Measurements from ENCODE around the gene HIPK2.

DNA sequence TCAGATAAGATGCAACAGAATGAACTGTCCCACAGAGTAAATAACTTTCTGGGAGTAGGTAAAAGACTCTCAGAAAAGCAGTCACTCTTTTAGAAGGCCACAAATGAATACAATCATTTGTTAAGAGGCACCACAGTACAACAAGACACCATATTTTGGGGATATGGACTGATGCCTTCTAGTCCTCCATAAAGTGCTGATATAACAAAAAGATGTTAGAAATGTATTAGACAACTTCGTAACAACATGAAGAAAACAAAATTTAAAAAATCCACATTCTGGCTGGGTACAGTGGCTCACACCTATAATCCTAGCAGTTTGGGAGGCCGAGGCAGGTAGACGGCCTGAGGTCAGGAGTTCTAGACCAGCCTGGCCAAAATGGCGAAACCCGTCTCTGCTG is 111.3 kb downstream of the HIPK2 start:
- TF ChIP-seq, protein P1, sequence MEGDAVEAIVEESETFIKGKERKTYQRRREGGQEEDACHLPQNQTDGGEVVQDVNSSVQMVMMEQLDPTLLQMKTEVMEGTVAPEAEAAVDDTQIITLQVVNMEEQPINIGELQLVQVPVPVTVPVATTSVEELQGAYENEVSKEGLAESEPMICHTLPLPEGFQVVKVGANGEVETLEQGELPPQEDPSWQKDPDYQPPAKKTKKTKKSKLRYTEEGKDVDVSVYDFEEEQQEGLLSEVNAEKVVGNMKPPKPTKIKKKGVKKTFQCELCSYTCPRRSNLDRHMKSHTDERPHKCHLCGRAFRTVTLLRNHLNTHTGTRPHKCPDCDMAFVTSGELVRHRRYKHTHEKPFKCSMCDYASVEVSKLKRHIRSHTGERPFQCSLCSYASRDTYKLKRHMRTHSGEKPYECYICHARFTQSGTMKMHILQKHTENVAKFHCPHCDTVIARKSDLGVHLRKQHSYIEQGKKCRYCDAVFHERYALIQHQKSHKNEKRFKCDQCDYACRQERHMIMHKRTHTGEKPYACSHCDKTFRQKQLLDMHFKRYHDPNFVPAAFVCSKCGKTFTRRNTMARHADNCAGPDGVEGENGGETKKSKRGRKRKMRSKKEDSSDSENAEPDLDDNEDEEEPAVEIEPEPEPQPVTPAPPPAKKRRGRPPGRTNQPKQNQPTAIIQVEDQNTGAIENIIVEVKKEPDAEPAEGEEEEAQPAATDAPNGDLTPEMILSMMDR (conservative IDR thresholded peaks at IDR 0.05; ENCODE audit: low read depth, low read length) = no peak
- TF ChIP-seq EZH2 (IDR thresholded peaks at IDR 0.05; ENCODE audit: borderline replicate concordance, low read depth, low read length, poor library complexity, severe bottlenecking) = no peak
